Gastroesophageal sphincter (tissue), 3 donors: Measurements from ENCODE around the gene MICALL2.

Experiments used
- EP300 ChIP-seq: sonication (generic); formaldehyde crosslinking; IDR thresholded peaks from one replicate; pipeline ENCODE4 v1.6.1; 2017; ENCODE audit warnings: antibody characterized with exemption, mild to moderate bottlenecking
- POLR2A ChIP-seq, 2 donors: fragments of 450-650 bp; IDR thresholded peaks; one replicate each; pipeline ENCODE4 v1.6.1; 2017; ENCODE audit warnings: antibody characterized with exemption in 2 of 2, mild to moderate bottlenecking in 2 of 2, moderate library complexity in 1 of 2
- TF ChIP-seq, protein P1 (sequence below), 4 experiments: fragments of 200-600 bp in 2 of 4; fragments of 450-650 bp in 2 of 4; sonication (generic) in 1 of 4; IDR thresholded peaks; one replicate each; pipeline ENCODE4 v1.5.1; 2017 to 2019; ENCODE audit warnings: antibody characterized with exemption in 4 of 4, mild to moderate bottlenecking in 2 of 4, moderate library complexity in 2 of 4

- TF ChIP-seq POLR2A (IDR thresholded peaks at IDR 0.05), result no peak
- TF ChIP-seq EP300, result no peak
- TF ChIP-seq, protein P1, sequence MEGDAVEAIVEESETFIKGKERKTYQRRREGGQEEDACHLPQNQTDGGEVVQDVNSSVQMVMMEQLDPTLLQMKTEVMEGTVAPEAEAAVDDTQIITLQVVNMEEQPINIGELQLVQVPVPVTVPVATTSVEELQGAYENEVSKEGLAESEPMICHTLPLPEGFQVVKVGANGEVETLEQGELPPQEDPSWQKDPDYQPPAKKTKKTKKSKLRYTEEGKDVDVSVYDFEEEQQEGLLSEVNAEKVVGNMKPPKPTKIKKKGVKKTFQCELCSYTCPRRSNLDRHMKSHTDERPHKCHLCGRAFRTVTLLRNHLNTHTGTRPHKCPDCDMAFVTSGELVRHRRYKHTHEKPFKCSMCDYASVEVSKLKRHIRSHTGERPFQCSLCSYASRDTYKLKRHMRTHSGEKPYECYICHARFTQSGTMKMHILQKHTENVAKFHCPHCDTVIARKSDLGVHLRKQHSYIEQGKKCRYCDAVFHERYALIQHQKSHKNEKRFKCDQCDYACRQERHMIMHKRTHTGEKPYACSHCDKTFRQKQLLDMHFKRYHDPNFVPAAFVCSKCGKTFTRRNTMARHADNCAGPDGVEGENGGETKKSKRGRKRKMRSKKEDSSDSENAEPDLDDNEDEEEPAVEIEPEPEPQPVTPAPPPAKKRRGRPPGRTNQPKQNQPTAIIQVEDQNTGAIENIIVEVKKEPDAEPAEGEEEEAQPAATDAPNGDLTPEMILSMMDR (IDR thresholded peaks at IDR 0.05), result no peak
Measured at GRCh38 chr7:1505731-1506550, 46.7 kb upstream of the MICALL2 start.
